GM12872 (cell line): ENCODE data around the gene LRCOL1.

Source experiments
- TF ChIP-seq, protein P1 (sequence below): IDR thresholded peaks from 3 replicates; pipeline ENCODE4 v1.5.1; 2011; ENCODE audit warnings: low read depth, mild to moderate bottlenecking, low read length, moderate library complexity; ENCODE audit not compliant: insufficient read depth

LRCOL1 gene

GRCh38 chr12:132620899-132621656 is 10.7 kb upstream of the LRCOL1 start:
- TF ChIP-seq, protein P1, sequence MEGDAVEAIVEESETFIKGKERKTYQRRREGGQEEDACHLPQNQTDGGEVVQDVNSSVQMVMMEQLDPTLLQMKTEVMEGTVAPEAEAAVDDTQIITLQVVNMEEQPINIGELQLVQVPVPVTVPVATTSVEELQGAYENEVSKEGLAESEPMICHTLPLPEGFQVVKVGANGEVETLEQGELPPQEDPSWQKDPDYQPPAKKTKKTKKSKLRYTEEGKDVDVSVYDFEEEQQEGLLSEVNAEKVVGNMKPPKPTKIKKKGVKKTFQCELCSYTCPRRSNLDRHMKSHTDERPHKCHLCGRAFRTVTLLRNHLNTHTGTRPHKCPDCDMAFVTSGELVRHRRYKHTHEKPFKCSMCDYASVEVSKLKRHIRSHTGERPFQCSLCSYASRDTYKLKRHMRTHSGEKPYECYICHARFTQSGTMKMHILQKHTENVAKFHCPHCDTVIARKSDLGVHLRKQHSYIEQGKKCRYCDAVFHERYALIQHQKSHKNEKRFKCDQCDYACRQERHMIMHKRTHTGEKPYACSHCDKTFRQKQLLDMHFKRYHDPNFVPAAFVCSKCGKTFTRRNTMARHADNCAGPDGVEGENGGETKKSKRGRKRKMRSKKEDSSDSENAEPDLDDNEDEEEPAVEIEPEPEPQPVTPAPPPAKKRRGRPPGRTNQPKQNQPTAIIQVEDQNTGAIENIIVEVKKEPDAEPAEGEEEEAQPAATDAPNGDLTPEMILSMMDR: no peak

GRCh38 chr12:132620113-132620898 is 9.9 kb upstream of the LRCOL1 start:
- TF ChIP-seq, protein P1: no peak

- TF ChIP-seq, protein P1: no peak
These were observed 9.2 kb upstream of the LRCOL1 start for GRCh38 chr12:132619386-132620112.

- TF ChIP-seq, protein P1: no peak
These were observed 8.6 kb upstream of the LRCOL1 start for GRCh38 chr12:132619071-132619385.

DNA sequence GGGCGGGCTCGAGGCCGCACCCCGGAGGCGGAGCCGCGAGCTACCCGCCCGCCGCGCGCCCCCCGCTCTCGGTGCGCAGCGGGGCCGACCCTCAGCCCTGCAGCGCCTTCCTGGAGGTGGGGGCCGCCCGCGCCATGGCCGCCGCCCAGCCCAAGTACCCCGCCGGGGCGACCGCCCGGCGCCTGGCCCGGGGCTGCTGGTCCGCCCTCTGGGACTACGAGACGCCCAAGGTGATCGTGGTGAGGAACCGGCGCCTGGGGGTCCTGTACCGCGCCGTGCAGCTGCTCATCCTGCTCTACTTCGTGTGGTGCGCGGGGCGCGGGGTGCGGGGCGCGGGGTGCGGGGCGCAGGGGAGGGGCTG is 8.3 kb upstream of the LRCOL1 start, which contains the start of gene P2RX2:
P2RX2 (plus strand) TSS at position 94 of the 361 bp plus-strand sequence; CDS start at position 135, 41 bp downstream.
- TF ChIP-seq, protein P1: no peak

DNA sequence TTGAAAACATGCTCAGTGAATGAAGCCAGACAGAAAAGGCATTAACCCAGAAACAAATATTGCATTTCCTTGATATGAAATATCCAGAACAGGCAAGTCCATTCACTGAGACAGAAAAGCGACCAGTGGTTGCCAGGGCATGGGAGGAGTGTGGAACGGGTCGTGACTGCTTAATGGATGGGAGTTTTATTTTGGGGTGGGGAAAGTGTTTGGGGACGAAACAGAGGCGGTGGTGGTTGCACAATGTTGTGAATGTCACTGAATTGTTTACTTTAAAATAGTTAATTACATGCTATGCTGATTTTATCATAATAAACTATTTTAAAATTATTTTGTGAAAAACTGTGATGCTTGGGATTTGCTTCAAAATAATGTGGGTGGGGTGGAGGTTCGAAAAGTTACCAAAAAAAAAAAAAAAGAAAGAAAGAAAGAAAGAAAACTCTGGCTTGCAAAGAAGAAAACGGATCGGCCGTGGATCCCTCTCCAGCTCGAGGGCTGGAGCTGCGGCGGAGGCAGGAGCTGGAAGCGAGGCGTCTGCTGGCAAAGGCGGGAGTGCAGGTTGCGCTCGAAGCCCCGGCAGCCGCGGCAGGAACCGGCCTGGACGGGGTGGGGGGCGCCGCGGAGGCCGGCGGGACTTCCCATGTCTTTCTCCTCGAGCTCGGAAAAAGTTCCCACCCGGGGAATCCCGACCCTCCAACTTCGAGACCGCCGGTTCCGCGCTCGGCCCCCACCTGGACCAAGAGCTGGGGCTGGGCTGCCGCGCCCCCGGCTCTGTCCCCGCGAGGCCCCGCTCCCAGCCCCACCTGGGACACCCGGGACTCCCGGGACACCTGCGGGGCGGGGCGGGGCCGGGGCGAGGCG is 7.7 kb upstream of the LRCOL1 start:
- TF ChIP-seq, protein P1: no peak
